ENCODE results near the gene USP34. TPM values are rescaled to one million over a fixed set of nuclear protein-coding genes. Genes with fewer than 3 reads are reported as not detected.

Gene USP34
- total and polyA plus RNA-seq, 9 of the 15 experiments (the other 6 are each of a cell fraction or from before 2014, with no cell fraction given), result 19.8 to 108 (median 67.8) TPM

DNA sequence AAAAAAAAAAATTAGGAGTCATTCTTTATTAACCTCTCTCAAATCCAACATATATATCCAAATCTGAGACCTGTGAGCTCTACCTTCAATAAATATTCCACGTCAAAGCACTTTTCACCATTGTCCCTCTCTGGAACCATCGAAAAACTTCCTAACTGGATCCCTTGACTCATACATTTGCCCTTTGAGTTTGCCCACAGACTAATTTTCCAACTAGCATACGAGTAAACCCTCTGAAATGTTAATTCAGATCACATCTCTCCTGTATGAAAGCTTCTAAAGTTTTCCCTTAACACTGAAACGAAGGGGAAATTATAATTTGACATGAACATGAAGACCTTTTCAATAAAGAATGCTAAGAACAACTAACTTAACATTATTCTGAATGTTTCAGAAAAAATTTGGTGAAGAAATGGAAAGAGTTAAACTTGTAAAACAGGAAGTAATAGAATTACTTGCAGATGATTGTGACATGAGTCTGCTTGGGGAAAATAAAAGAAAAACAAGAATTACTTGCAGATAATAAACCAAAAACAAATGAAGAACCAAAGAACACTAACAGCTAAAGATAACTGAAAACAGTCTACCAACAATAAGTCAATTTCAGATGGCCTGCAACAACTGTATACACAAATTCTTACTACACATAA, 198.3 kb downstream of the USP34 start:
- H3K9me1 ChIP-seq (ENCODE audit: control insufficient read depth, insufficient read depth, low read length), result no peaks in the 10 kb centered on the region
- no peaks in the 10 kb centered on the region for H4K20me1 ChIP-seq (replicated peaks; ENCODE audit: control insufficient read depth, insufficient read depth, low read length)
- ATAC-seq (no peak), DNase-seq (ENCODE audit: extremely low read depth in 1 of 4, low spot score in 3 of 4) (no peak), FAIRE-seq (no peak)
- ChIA-PET CTCF (ENCODE audit: low intra/inter-chr PET ratio) (no interaction called here), POLR2A (no interaction called here)
- 91% methylated on average over 4 of the region's 4 CpGs for WGBS (ENCODE audit: insufficient coverage, low coverage, missing lambda C conversion rate)
- H3K36me3 ChIP-seq (ENCODE audit: control insufficient read depth, insufficient read depth, low read length), result peaks cover 58% of the 10 kb centered on the region; the same call in 2 of the 3 replicates
- TF ChIP-seq PATZ1 (CRISPR knock-in tag; IDR thresholded peaks at IDR 0.05; ENCODE audit: borderline replicate concordance), result no peak
- no peak for TF ChIP-seq CC2D1A (IDR thresholded peaks at IDR 0.05)
- no peak for TF ChIP-seq TRIM25 (IDR thresholded peaks at IDR 0.05; ENCODE audit: borderline replicate concordance)
- no peak for TF ChIP-seq ZBTB17 (CRISPR knock-in tag; IDR thresholded peaks at IDR 0.05)
- TF ChIP-seq RNF2 (IDR thresholded peaks at IDR 0.05), result no peak
- TF ChIP-seq, protein P1, sequence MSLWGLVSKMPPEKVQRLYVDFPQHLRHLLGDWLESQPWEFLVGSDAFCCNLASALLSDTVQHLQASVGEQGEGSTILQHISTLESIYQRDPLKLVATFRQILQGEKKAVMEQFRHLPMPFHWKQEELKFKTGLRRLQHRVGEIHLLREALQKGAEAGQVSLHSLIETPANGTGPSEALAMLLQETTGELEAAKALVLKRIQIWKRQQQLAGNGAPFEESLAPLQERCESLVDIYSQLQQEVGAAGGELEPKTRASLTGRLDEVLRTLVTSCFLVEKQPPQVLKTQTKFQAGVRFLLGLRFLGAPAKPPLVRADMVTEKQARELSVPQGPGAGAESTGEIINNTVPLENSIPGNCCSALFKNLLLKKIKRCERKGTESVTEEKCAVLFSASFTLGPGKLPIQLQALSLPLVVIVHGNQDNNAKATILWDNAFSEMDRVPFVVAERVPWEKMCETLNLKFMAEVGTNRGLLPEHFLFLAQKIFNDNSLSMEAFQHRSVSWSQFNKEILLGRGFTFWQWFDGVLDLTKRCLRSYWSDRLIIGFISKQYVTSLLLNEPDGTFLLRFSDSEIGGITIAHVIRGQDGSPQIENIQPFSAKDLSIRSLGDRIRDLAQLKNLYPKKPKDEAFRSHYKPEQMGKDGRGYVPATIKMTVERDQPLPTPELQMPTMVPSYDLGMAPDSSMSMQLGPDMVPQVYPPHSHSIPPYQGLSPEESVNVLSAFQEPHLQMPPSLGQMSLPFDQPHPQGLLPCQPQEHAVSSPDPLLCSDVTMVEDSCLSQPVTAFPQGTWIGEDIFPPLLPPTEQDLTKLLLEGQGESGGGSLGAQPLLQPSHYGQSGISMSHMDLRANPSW (CRISPR knock-in tag; IDR thresholded peaks at IDR 0.05), result no peak
- TF ChIP-seq SUPT5H (IDR thresholded peaks at IDR 0.05), result no peak
- no peak for TF ChIP-seq TCF15 (CRISPR knock-in tag; IDR thresholded peaks at IDR 0.05)
- TF ChIP-seq, protein P2, sequence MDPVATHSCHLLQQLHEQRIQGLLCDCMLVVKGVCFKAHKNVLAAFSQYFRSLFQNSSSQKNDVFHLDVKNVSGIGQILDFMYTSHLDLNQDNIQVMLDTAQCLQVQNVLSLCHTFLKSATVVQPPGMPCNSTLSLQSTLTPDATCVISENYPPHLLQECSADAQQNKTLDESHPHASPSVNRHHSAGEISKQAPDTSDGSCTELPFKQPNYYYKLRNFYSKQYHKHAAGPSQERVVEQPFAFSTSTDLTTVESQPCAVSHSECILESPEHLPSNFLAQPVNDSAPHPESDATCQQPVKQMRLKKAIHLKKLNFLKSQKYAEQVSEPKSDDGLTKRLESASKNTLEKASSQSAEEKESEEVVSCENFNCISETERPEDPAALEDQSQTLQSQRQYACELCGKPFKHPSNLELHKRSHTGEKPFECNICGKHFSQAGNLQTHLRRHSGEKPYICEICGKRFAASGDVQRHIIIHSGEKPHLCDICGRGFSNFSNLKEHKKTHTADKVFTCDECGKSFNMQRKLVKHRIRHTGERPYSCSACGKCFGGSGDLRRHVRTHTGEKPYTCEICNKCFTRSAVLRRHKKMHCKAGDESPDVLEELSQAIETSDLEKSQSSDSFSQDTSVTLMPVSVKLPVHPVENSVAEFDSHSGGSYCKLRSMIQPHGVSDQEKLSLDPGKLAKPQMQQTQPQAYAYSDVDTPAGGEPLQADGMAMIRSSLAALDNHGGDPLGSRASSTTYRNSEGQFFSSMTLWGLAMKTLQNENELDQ (CRISPR knock-in tag; IDR thresholded peaks at IDR 0.05; ENCODE audit: borderline replicate concordance), result no peak
- TF ChIP-seq NCOA1 (IDR thresholded peaks at IDR 0.05; ENCODE audit: low read depth), result no peak
- no peak for TF ChIP-seq SLC30A9 (CRISPR knock-in tag; IDR thresholded peaks at IDR 0.05)
- TF ChIP-seq TGIF2 (CRISPR knock-in tag; IDR thresholded peaks at IDR 0.05), result no peak
- no peak for TF ChIP-seq KLF1 (tag; IDR thresholded peaks at IDR 0.05)
- no peak overlapping the region for H3K4me3 ChIP-seq
- H3K4me2 ChIP-seq (ENCODE audit: insufficient read depth, low read length), result no peak overlapping the region
- H3K27ac ChIP-seq (ENCODE audit: extremely low read depth, low read depth, low read length), result no peak overlapping the region
- intact Hi-C loops (cut with micrococcal nuclease) (no loop called here), in situ Hi-C loops (cut with MboI) (no loop called here)
- H2AFZ ChIP-seq (ENCODE audit: low read depth, low read length), result no peak overlapping the region
- H3K4me1 ChIP-seq (replicated peaks in 1 of 2; ENCODE audit: control insufficient read depth in 2 of 2, insufficient read depth in 2 of 2, low read length in 2 of 2), result no peaks in the 10 kb centered on the region
- BruUV-seq (replicated peaks), result no TSS peak
- no peaks in the 10 kb centered on the region for H3K9me3 ChIP-seq (replicated peaks; ENCODE audit: control insufficient read depth, insufficient read depth, low read depth, low read length)
- H3K9ac ChIP-seq (ENCODE audit: insufficient read depth in 1 of 2, low read depth in 2 of 2, low read length in 2 of 2), result no peak overlapping the region
- H3K79me2 ChIP-seq (ENCODE audit: control insufficient read depth, insufficient read depth, low read length), result no peaks in the 10 kb centered on the region
- no peaks in the 10 kb centered on the region for H3K27me3 ChIP-seq (ENCODE audit: control insufficient read depth in 2 of 2, insufficient read depth in 2 of 2, low read length in 2 of 2)

Measured in K562 (cell line).